NCI-H2196 treated with DMSO at 0.1 percent for 48 hours (cell line): ENCODE measurements around the gene RNASE4.

Source experiments
- DNase-seq: peaks from one replicate; lab custom pipeline; 2025; ENCODE audit not compliant: unreplicated experiment; lab: John Stamatoyannopoulos, UW

The RNASE4 gene

DNA sequence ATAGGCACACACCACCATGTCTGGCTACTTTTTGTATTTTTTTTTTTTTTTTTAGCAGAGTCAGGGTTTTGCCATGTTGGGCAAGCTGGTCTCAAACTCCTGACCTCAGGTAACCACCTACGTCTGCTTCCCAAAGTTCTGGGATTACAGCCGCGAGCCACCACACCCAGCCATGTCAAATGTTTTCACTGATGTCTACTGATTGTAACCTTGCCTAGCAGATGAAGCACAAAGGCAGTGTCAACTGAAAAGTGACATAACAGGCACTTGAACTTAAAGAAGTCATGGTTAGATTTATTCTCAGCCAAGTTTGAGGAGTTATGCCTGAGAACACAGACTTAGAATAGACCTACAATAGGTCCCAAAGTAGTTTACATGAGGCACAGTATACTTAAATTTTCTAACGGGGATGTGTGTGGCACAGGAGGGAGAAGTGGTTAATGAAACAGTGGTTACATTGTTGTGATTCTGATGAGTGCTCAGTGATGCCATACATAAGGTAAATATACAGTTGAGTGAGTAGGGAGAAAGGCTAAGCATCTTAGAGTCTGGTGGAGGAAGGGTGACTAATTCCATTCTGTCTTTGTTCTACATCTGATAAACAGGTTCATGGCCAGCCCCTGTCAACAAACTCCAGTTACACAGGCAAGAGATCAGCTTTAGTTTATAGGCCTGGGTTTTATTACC lies 12.6 kb upstream of the RNASE4 start:
- no peak for DNase-seq

DNA sequence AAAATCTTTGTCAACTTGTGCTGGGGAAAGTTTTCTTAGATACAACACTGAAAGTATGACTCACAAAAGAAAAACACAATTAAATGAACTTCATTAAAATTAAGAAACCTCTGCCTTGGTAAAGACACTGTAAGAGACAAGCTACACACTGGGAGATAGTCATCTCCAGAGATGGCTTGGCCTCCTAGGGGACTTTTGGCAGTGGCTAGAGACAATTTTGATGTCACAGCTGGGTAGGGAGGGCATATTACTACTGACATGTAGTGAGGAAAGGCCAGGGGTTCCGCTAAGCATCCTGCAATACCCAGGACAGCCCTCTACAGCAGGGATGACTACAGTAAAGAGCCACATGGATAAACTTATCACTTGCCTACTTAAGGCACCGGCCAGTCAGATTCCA lies 8.7 kb upstream of the RNASE4 start:
- DNase-seq = no peak

DNA sequence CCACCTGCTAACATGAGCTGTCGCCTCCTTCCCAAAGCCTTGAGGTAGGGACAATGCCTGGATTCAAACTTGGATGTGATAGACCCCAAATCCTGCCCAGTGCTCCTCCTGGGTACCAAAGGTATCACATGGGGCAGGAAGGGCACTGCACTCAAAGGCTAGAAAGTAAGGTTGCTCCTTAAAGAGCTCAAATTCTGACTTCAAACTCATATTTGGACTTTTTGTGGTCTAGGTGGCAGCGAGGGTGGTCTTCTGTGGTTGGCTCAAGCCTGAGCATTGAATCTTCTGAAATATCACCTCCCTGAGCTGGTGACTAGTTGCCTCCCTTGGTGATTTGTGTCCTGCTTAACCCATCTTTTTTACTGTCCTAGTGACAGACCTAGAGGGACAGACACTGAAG lies 8.3 kb upstream of the RNASE4 start:
- DNase-seq = no peak

DNA sequence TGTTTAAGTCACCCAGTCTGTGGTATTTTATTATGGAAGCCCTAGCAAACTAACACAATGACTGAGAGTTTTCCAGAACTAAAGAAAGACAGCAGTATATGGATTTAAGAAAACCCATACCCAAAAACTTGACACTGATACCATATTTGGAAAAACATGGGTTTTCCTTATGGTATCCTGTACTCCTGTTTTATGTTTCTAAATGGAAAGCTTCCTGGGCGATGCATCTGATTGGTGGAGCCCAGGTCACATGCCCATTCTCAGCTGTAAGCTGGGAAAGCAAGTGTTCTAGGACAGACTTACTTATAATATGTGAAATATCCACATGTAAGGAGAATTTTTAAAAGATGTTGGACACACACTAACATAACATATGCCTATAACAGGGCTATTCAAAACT lies 4.5 kb upstream of the RNASE4 start:
- DNase-seq = no peak

DNA sequence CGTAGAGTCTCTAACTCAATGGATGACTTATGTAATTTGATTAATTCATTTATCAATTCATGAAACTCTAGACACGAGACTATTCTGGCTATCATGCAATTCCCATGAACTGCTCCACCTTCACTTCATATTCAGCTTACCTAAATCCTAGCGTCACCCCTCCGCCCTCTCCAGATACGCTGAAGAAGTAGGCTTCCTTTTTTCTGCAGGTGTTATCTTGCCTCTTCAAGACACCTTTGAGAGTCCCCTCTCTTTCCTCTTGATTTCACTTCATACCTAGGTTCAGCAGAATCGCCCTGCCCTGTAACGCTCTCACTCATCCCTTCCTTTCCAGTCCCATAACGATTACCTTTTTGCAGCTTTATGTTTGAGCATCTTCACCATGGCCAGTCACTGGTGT lies 4.0 kb upstream of the RNASE4 start:
- no peak for DNase-seq

DNA sequence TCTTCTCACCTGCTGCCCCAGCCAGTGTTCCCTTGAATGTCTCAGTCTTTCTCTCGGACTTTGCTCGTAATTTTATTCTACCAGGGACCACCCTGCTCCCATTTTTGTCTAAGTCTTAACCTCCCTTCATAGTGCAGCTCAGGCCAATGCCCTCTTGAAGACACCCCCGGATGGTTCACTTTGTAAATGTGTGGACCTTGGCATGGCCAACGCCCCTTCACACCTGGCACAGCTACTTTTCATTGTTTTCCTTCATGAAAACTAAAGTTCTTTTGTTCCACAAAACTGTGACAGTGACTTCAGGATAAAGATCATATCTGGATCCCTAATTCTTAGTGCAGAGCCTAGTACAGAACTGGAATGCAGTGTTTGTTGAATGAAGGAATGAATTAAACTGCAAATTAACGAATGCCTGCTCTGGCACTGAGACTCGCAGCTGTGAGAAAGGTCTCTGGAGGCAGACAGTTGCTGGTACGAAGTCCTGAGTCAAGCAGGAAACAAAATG lies 3.5 kb upstream of the RNASE4 start:
- DNase-seq = no peak

DNA sequence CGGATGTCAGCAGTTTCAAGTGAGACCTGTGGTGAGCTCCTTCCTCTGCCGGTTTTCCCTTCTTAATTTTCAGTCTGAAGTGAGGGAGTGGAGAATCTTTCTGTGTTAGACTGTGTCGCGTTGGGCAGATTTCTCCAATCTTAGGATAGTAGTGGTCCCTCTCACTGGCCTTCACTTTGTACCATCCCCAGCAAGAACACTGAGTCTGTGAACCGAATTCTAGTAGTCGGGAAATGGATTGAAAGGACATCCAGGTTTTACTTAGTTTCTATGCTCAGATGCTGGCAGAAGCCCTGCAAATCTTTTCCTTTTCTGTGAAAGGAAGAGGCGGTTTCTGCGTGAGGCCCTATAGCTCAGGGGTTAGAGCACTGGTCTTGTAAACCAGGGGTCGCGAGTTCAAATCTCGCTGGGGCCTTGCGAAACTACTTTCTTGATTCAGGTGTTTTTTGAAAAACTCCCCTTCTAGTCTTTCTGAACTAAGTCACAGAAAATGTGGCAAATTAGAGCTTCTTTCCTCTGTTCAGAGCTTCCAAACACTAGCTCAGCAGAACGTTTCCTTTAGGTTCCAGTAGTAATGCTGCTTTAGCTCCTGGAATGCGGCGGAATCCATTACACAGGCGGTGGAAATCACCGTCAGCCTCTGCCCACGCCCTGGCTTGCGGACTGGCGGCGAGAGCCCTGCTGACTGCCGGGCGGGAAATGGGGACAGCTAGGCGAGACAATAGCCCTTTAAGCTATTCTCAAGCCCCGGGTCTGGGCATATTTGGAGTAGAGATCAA lies 2.8 kb upstream of the RNASE4 start:
- no peak for DNase-seq

DNA sequence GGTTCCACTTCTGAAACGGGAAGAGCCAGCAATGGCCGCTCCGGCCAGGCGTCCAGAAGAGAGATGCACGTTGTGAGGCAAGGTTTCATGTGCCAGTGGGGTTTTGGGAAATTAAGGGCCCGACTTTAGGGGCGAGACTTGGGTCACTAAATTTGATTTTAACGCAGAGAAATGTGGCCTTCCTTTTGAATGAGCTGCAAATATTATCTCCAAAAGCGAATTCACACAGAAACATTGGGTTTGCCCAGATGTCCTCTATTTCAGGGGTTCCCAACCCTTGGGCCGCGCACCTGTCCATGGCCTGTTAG lies 2.3 kb upstream of the RNASE4 start:
- DNase-seq = no peak

DNA sequence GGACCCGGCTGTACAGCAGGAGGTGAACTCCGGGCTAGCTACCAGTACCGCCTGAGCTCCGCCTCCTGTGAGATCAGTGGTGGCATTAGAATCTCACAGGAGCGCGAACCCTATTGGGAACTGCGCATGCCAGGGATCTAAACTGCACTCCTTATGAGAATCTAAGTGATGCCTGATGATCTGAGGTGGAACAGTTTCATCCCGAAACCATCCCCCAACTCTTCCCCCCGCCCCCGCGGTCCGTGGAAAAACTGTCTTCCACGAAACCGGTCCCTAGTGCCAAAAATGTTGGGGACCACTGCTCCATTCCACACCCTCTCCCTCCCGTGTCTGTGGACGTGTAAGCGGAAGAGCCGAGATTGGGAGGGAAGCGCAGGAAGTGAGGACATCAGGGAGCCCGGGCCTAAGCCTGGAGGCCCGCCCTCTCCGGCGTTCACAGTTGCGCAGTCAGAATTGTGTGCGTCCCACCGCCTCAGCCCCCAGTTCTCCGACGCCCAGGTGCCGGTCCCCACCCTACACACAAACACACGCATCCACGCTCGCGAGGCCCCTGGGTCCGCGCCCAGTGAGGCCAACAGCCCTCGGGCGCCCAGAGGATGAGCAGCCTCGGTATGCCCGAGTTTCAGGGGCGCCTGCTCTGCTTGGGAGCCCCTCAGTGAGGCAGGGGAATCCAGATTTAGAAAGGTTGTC lies 1.8 kb upstream of the RNASE4 start:
- DNase-seq = peak; percentile 36

DNA sequence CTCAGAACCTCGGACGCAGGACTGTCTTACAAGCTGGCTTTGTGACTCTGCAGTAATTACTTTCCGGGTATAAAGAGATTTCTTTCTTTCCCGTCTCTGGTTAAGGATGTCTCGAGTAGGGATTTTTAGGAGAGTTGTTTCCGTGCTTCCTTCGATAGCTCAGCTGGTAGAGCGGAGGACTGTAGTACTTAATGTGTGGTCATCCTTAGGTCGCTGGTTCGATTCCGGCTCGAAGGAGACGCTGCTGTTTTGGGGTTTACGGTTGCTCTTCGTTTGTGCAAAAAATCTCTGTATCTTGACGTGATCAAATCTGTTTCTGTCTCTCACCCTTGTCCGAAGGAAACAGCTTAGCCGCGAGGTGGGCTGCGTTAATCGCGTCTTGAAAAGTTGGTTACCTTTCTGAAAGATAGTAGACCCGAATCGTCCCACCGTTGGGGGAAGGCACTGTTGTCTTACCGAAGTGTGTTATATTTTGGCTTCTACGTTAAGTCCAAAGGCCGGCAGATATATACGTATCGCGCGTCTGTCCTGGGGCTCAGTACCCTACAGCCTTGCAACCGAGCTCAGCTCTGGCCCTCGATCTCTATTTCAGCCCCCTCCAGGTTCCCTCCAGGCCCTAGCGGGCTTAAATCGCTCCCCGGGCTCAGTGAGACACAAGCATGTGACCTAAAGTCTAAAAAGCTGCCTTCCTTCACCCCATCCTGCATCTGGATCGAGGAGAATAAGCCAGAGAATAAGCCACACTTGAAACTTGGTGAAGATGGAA lies 1.1 kb upstream of the RNASE4 start:
- DNase-seq = no peak

DNA sequence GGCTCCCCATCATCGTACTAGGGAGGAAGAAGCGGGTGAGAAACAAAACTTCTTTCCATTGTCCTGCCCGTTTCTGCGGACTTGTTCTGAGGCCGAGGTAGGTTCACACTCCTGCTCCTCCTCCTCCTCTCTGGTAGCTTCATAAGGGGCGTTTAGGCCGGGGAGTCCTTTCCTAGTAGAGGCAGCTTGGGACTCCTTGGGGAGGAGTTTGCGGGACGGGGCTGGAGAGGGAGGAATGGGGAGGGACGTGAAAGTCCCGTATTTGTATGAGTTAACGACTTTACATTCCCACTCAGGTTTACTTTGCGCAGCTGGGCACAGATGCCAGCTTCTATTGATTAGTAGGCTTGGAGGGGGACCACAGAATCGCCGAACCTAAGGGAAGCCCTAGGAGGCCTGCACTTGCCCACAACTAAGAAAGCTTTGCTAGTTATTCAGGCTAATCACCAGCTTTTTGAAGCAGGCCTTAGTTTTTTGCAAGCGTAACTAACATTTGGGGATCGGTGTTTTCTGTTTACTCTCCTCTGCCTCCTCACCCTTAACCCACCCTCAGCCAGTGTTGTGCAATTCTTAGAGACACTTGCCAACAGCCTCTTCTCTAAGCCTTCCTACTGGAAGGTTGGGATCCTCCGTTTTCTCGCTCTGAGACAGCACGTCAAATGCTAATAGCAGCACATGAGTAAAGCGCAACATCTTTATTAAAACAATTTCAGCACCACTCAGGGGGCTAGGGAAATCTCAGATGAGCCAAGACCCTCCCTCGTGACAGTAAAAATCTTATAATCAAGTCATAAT lies 499 bp downstream of the RNASE4 start:
- DNase-seq = no peak

DNA sequence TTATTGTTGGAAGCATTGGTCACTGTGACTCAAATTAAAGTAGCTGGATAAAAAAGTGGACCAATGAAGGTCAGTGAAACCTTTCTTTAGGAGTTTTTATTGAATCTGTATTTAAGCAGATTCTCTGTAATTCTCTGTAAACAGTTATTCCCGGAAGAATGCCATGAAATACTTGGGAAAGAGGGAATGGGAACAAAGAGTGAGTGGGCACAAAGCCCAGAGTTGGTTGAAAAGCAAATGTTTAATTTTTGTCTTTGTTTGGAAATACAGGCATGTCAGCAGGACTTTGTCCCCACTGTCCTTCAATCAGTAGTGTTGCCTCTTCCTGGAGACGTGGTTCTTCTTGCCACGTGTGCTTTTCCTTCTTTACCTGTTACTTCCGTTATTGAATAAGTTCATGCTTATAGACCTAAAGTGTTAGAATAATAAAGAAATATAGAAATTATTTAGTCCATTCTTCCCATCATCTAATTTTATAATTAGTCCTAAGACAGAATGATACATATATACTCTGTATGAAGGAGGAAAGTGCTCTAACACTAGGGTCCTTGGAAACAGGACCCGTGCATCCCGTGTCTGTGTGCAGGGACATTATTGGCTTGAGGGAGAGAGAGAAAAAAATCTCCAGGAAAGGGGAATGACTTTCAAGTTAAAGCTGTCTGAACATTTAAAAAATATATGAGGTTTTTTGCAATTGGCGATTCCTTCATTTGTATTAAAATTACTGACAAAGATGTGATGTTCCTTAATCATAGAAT lies 2.2 kb downstream of the RNASE4 start:
- DNase-seq = no peak

DNA sequence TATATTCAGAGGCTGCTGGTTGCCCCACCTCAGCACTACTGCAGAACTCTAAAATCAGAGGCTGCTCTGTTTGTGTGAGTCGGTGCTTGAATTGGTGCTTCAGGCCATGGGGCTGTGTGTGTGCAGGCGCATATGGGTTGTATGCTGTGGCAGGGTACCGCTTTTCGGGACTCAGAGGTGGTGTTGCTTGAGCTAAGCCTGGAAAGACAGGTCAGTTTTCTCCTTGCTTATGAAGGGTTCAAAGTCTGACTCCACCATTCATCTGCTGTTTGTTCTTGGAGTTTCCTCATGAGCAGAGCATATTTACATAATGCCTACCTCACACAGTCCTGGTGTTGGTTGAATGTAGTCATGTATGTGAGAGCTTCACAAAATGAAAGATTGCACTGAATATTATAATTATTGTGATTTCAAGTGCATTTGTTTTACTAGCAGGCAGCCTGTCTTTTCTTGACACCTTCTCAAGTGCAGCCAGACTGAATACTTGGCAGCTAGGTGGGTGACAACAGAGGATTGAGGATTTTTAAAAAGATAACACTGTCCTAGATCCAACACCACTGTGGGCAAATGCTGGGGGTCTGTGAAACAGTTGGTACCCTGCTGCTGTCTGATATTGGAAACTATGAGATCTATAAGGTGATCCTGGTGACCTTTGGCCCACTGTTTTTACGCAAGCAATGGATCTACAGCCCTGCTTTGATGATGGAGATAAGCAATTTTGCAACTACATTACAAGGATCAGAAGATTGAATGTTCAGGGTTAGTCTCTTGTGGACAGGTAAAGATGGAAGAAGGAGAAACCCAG lies 3.2 kb downstream of the RNASE4 start:
- DNase-seq = no peak

DNA sequence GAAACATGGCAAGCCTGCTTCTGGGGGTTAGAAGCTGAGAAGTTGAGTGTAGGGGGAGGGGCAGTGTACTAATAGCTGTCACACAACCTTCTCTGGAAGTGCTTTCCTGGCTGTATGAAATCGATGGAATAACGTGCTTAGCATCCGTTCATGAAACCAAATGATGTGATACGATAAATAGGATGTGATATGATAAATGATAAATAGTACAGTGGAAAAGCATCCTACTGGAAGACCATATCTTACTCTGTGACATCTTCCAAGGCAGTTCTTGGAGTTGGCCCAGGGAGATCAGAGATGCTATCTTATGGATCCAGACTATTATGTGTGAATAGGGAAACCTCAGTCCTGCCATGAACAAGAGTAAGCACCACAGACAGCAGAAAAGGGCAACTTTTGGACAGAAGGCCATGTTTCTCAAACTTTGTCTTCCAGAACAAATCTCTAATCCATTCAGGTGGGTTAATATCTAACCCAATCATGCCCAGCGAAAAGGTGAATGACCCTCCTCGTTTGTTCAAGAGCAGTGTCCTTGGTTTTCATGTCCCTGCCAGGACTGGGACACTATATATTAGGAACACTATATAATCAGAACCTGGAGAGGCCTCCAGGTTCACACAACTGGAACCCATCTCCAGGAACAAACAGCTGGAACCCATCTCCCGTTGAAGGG lies 3.9 kb downstream of the RNASE4 start, which contains the start of gene ANG:
Gene ANG (plus strand): TSS at position 598 of the 673 bp plus-strand sequence. CDS start 4,801 bp downstream, outside the sequence.
- no peak for DNase-seq

DNA sequence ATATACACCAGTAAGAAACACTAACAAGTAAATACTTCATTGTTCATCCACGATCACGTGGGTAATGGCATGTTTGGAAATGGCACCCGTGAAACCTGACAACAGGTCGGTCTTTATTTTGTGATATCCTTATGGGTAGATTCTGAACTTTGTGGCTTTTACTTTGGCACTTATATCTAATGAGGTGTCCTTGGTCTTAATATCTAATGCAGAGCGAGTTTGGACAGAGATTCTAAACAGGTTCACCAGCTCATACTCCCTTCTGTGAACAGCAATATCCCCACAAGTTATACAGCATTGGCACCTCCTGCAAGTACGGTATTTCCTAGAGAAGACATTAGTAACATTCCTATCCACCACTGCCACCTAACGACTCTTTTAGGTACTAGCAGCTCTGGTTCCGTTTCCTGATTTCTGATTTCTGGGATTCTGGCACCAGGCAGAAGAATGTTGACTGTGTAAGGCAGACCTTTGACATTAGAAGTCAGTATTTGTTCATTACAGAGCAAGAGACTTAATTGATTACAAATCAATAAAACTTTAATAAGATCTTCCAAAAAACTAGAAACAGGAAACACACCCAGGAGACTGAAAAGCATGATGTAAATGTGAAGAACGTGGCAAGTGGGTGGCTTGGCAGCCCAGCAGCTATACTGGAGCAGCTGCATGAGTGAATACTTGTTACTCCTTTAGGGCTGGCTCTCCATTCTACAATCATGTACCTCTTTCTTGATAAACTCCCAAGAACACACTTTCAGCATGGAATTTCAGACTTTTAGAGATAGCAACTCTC lies 6.7 kb downstream of the RNASE4 start:
- peak; percentile 59 for DNase-seq

DNA sequence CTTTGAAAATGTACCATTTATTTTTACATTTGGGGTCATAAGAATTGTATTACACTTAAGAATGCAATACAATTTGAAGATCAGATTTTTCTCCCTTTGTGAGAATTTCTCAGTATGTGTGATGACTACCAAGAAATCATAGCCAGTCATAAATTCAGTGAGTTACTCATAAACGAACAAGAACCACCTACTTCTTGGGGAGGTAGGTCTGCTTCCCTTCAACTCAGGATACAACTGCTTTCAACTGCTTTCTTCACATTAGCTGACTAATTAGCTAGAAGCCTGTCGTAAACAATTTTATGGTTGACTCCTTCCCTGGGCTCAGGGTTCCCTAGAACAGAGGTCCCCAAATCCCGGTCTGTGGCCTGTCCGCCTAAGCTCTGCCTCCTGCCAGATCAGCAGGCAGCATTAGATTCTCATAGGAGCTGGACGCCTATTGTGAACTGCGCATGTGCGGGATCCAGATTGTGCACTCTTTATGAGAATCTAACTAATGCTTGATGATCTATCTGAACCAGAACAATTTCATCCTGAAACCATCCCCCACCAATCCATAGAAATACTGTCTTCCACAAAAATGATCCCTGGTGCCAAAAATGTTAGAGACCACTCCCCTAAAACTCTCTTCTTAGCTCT lies 7.9 kb downstream of the RNASE4 start:
- no peak for DNase-seq

DNA sequence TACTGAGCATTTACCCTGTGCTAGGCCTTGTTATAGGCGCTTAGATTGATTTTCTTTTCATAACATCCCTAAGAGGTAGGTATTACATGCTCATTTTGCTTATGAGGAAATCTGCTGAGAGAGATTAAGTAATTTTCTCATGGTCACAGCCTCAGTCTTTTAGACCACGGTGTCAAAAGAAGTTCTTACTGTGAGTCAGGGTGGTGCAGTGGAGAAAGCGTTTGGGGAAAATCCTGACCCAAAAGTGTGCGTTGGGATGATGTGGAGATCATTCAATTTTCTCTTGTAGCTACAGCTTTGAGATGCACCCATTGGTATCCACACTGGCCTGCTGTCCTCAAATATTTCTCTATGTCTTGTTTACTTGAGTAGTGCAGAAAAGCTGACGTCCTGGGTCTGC lies 12.4 kb downstream of the RNASE4 start:
- DNase-seq = no peak
